Lower leg skin (tissue), 3 donors: ENCODE data around the gene MAP4K3.

ENCODE experiments used
- CTCF ChIP-seq, 3 donors: fragments of 450-650 bp; IDR thresholded peaks; one replicate each; pipeline ENCODE4 v1.5.1; 2016; ENCODE audit warnings: antibody characterized with exemption in 3 of 3, mild to moderate bottlenecking in 3 of 3, moderate library complexity in 2 of 3
- POLR2A ChIP-seq, 2 donors: fragments of 450-650 bp; IDR thresholded peaks; one replicate each; pipeline ENCODE4 v1.6.1; 2016 to 2017; ENCODE audit warnings: antibody characterized with exemption in 2 of 2, mild to moderate bottlenecking in 1 of 2, moderate library complexity in 1 of 2

DNA sequence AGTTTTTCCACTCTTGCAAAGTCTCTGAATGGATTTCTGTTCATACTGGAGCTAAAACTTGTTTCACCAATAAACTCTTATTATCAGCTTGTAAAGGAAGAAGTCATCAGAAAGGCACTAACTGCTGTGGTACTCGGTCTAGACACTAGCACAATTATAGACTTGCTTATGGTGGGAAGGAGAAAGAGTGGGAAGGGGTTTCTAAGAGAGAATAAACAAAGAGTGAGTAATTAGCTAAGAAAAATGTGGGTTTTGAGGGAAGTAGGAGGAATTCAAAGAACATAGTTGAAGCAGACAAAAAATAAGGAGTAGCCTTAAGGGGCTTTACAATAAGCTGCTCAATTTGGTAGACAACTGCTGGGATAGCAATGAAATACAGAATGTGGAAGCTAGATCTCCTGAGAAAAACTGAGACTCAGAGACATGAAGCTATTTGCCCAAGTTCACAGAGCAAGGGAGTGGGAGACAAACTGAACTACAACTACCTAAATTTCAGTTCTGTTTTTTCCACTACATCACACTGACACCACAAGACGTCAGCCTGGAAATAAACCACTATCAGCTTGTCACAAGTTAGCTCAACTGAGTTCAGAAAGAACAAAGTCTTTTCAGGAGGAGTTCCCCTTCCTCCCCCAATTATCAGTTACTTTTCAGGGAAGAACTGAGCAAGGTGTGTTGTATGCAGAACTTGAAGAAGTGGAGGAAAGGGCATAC, 59.7 kb downstream of the MAP4K3 start:
- no peak for TF ChIP-seq CTCF (IDR thresholded peaks at IDR 0.05)
- no peak for TF ChIP-seq POLR2A (IDR thresholded peaks at IDR 0.05)
